GM12878 (cell line): Measurements from ENCODE around the gene S100A10.

ENCODE experiments used
- ASH2L ChIP-seq: fragments of 300-600, 200-600 bp; sonication (generic); IDR thresholded peaks from 2 replicates; pipeline ENCODE4 v1.6.1; 2017; ENCODE audit warnings: low read depth, mild to moderate bottlenecking, borderline replicate concordance
- ATF3 ChIP-seq: IDR thresholded peaks from 2 replicates; pipeline ENCODE4 v1.6.1; 2011; ENCODE audit warnings: low read depth, mild to moderate bottlenecking, low read length, moderate library complexity, borderline replicate concordance; ENCODE audit errors: extremely low read depth
- CTCF ChIP-seq, 3 experiments: IDR thresholded peaks in 2 of 3; conservative IDR thresholded peaks in 1 of 3; 2 replicates each; pipeline ENCODE4 v1.5.1; 2011; ENCODE audit warnings: low read depth in 3 of 3, low read length in 3 of 3, mild to moderate bottlenecking in 3 of 3, control low read depth in 2 of 3, moderate library complexity in 2 of 3, inconsistent platforms in 1 of 3, mixed read lengths in 1 of 3; ENCODE audit not compliant: control insufficient read depth in 2 of 3, insufficient read depth in 1 of 3; ENCODE audit errors: extremely low read depth in 1 of 3
- E2F8 ChIP-seq: fragments of 450-650 bp; IDR thresholded peaks from 2 replicates; pipeline ENCODE4 v1.6.1; 2018; ENCODE audit warnings: mild to moderate bottlenecking, low read depth, moderate library complexity; ENCODE audit not compliant: partially characterized antibody
- EGR1 ChIP-seq, 2 experiments: IDR thresholded peaks; 1 replicate in 1 of 2; 2 replicates in 1 of 2; pipeline ENCODE4 v1.6.1; 2011 to 2012; ENCODE audit warnings: low read depth in 2 of 2, low read length in 2 of 2, borderline replicate concordance in 1 of 2, mild to moderate bottlenecking in 1 of 2, moderate library complexity in 1 of 2
- GATAD2B ChIP-seq: fragments of 450-650 bp; conservative IDR thresholded peaks from 2 replicates; pipeline ENCODE4 v1.6.1; 2017; ENCODE audit warnings: low read depth, mild to moderate bottlenecking, moderate library complexity
- HDGF ChIP-seq: fragments of 450-650 bp; IDR thresholded peaks from 2 replicates; pipeline ENCODE4 v1.6.1; 2016; ENCODE audit warnings: antibody characterized with exemption
- MYC ChIP-seq: IDR thresholded peaks from 2 replicates; pipeline ENCODE4 v1.6.1; 2011; ENCODE audit warnings: mild to moderate bottlenecking, low read length, moderate library complexity, inconsistent platforms; ENCODE audit not compliant: insufficient read depth, insufficient replicate concordance, insufficient read length, severe bottlenecking
- NFIC ChIP-seq: IDR thresholded peaks from 2 replicates; pipeline ENCODE4 v1.6.1; 2012; ENCODE audit warnings: low read depth, mild to moderate bottlenecking, inconsistent platforms, low read length, moderate library complexity
- POLR2AphosphoS2 ChIP-seq: IDR thresholded peaks from 2 replicates; pipeline ENCODE4 v1.6.1; 2011; ENCODE audit warnings: low read depth, mild to moderate bottlenecking, low read length, improper control_type of control experiment, moderate library complexity
- POLR2AphosphoS5 ChIP-seq: IDR thresholded peaks from 2 replicates; pipeline ENCODE4 v1.6.1; 2011; ENCODE audit warnings: mild to moderate bottlenecking, low read length, inconsistent platforms
- SMAD1 ChIP-seq: fragments of 450-650 bp; IDR thresholded peaks from 2 replicates; pipeline ENCODE4 v1.6.1; 2018; ENCODE audit warnings: mild to moderate bottlenecking, low read depth; ENCODE audit not compliant: partially characterized antibody
- TCF12 ChIP-seq: IDR thresholded peaks from 2 replicates; pipeline ENCODE4 v1.6.1; 2011; ENCODE audit warnings: low read depth, mild to moderate bottlenecking, low read length
- USF2 ChIP-seq: IDR thresholded peaks from 2 replicates; pipeline ENCODE4 v1.6.1; 2011; ENCODE audit warnings: low read depth, low read length, improper control_type of control experiment, borderline replicate concordance

GRCh38 chr1:151942882-151943281 is 50.8 kb downstream of the S100A10 start:
- TF ChIP-seq EGR1 (IDR thresholded peaks at IDR 0.05; ENCODE audit: borderline replicate concordance in 1 of 2, low read depth in 2 of 2, low read length in 2 of 2) (no peak), POLR2AphosphoS5 (no peak), HDGF (no peak), E2F8 (no peak), USF2 (no peak), NFIC (no peak), POLR2AphosphoS2 (no peak), TCF12 (no peak), GATAD2B (no peak), ATF3 (no peak), MYC (no peak), CTCF (IDR thresholded peaks at IDR 0.05 in 2 of 3, conservative IDR thresholded peaks at IDR 0.05 in 1 of 3; ENCODE audit: control insufficient read depth in 2 of 3, extremely low read depth in 1 of 3, insufficient read depth in 1 of 3, low read depth in 3 of 3, low read length in 3 of 3) (no peak), ASH2L (no peak), SMAD1 (no peak)
